SK-N-SH (cell line): ENCODE results near the gene DOCK4.

Experiments
- CHD2 ChIP-seq: fragments of 150-350 bp; IDR thresholded peaks from 2 replicates; pipeline ENCODE4 v1.6.1; 2018; ENCODE audit warnings: low read length; ENCODE audit not compliant: partially characterized antibody
- CTCF ChIP-seq: fragments of 200-600 bp; sonication (generic); IDR thresholded peaks from 2 replicates; pipeline ENCODE4 v1.6.1; 2017; ENCODE audit warnings: antibody characterized with exemption, mild to moderate bottlenecking, moderate library complexity
- EP300 ChIP-seq, 2 experiments: IDR thresholded peaks; 2 replicates each; pipeline versions ENCODE4 v1.4.0 to v1.6.1; 2012; ENCODE audit warnings: borderline replicate concordance in 1 of 2, low read depth in 1 of 2, low read length in 1 of 2
- MAX ChIP-seq: IDR thresholded peaks from 2 replicates; pipeline ENCODE4 v1.4.0; 2012; ENCODE audit warnings: low read depth
- RAD21 ChIP-seq: IDR thresholded peaks from 2 replicates; pipeline ENCODE4 v1.6.1; 2012; ENCODE audit warnings: mild to moderate bottlenecking, low read length
- RFX5 ChIP-seq: IDR thresholded peaks from 2 replicates; pipeline ENCODE4 v1.6.1; 2012; ENCODE audit warnings: mild to moderate bottlenecking, improper control_type of control experiment, low read length
- RXRA ChIP-seq: IDR thresholded peaks from 2 replicates; pipeline ENCODE4 v1.4.0; 2012; ENCODE audit warnings: low read depth, mild to moderate bottlenecking, borderline replicate concordance
- SIN3A ChIP-seq: IDR thresholded peaks from 2 replicates; pipeline ENCODE4 v1.6.1; 2012; ENCODE audit warnings: low read depth, mild to moderate bottlenecking, low read length, moderate library complexity, borderline replicate concordance
- TAF1 ChIP-seq: IDR thresholded peaks from 2 replicates; pipeline ENCODE4 v1.6.1; 2012; ENCODE audit warnings: low read depth, mild to moderate bottlenecking, low read length, moderate library complexity, borderline replicate concordance
- TF ChIP-seq, protein P1 (sequence below): fragments of 150-350 bp; IDR thresholded peaks from 2 replicates; pipeline ENCODE4 v1.6.1; 2017; ENCODE audit warnings: antibody characterized with exemption, low read length, low read depth, borderline replicate concordance

DNA sequence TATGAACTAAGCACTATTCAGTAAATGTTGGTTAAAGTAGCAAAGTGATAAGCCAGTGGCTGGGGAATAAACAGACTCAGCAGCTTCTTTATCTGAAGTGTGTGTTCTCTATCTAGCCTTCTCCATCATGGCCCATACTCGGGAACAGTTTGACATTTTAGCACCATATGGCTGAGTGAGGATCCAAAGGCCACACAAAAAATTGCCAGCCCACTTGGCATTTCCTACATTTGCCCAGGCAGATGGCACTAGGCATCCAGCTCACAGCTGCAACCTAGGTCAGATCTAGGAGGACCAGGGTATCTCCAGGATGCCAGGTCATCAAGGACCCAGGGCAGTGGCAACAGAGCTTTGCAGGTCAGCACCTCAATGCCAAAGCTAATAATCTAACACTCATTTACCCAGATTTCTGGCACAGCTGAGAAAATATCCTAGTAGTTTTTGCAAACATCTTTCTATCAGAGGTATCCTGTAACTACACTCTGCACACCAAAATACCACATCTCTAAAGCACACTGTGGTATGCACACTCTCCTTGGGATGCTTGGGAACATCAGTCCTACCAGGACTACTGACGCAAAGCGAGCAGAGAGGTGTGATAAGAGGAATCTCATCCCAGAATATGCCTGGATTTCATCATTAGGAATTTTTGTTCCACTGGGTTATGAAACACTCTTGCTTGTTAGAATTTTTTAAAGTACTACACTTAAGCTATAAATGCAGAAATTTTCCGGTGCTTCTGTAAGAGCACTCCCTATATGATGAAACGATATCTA lies 61.7 kb downstream of the DOCK4 start:
- TF ChIP-seq RXRA (no peak), CTCF (no peak), SIN3A (no peak), RFX5 (no peak), EP300 (IDR thresholded peaks at IDR 0.05; ENCODE audit: borderline replicate concordance in 1 of 2, low read depth in 1 of 2, low read length in 1 of 2) (no peak), CHD2 (no peak), TAF1 (no peak), RAD21 (0 out of 2 replicates have a peak, but pooled peaks have one; percentile 3), MAX (no peak)
- TF ChIP-seq, protein P1, sequence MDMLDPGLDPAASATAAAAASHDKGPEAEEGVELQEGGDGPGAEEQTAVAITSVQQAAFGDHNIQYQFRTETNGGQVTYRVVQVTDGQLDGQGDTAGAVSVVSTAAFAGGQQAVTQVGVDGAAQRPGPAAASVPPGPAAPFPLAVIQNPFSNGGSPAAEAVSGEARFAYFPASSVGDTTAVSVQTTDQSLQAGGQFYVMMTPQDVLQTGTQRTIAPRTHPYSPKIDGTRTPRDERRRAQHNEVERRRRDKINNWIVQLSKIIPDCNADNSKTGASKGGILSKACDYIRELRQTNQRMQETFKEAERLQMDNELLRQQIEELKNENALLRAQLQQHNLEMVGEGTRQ: no peak
